Stimulated activated CD8-positive, alpha-beta memory T cell treated with anti-CD3 and anti-CD28 coated beads, Interleukin-4, amount 100 ng/mL, for 4 hours (primary cell): ENCODE measurements around the gene NUDT14.

Experiments used
- DNase-seq, 2 donors: peaks; one replicate each; pipeline ENCODE4 v3.0.0-alpha.2; 2020; ENCODE audit warnings: low read depth in 2 of 2, low spot score in 1 of 2

NUDT14 gene

GRCh38 chr14:105160776-105161175, 20.3 kb downstream of the NUDT14 start:
- no peak for DNase-seq

GRCh38 chr14:105159344-105159743, 21.8 kb downstream of the NUDT14 start:
- DNase-seq: no peak

- DNase-seq: no peak
These were observed 22.3 kb downstream of the NUDT14 start for GRCh38 chr14:105158794-105159193.

GRCh38 chr14:105157872-105158271, 23.2 kb downstream of the NUDT14 start:
- DNase-seq: no peak

- DNase-seq: no peak
These were observed 24.4 kb downstream of the NUDT14 start for GRCh38 chr14:105156414-105157375.

GRCh38 chr14:105155681-105156413, 25.3 kb downstream of the NUDT14 start:
- no peak for DNase-seq

GRCh38 chr14:105155071-105155651, 26.0 kb downstream of the NUDT14 start:
- no peak for DNase-seq

- DNase-seq: no peak
These were observed 26.6 kb downstream of the NUDT14 start for GRCh38 chr14:105154476-105154871.

GRCh38 chr14:105153739-105154475, 27.2 kb downstream of the NUDT14 start:
- no peak for DNase-seq

- DNase-seq: no peak
These were observed 27.8 kb downstream of the NUDT14 start for GRCh38 chr14:105153331-105153731.

- DNase-seq: no peak
These were observed 28.3 kb downstream of the NUDT14 start for GRCh38 chr14:105152794-105153241.

GRCh38 chr14:105151838-105152793, 29.0 kb downstream of the NUDT14 start:
- no peak for DNase-seq

- DNase-seq: no peak
These were observed 29.9 kb downstream of the NUDT14 start for GRCh38 chr14:105151084-105151837.

GRCh38 chr14:105150368-105151083, 30.6 kb downstream of the NUDT14 start:
- no peak for DNase-seq

- no peak for DNase-seq
These were observed 31.1 kb downstream of the NUDT14 start for GRCh38 chr14:105150026-105150367.

- no peak for DNase-seq
These were observed 31.8 kb downstream of the NUDT14 start for GRCh38 chr14:105149146-105149781.

- no peak for DNase-seq
These were observed 32.4 kb downstream of the NUDT14 start for GRCh38 chr14:105148604-105149145.
